ENCODE measurements around the gene WBP1L.
"Not testable (repeated sequence)": the region's sequence is repeated elsewhere in the genome, so short reads cannot be mapped to it uniquely, and the experiment has no call there.

WBP1L gene

GRCh38 chr10:102714621-102715455 lies 28.9 kb upstream of the WBP1L start, which contains the start of gene SFXN2:
SFXN2 (plus strand) TSS chr10:102714636; CDS start chr10:102726637, 12,001 bp downstream.
- TF ChIP-seq ZNF274 (IDR thresholded peaks at IDR 0.05; ENCODE audit: low read depth, low read length): no peak
- H3K4me3 ChIP-seq (ENCODE audit: low read length): peak within 1 kb of the TSS; percentile 89

- TF ChIP-seq ZNF274 (IDR thresholded peaks at IDR 0.05; ENCODE audit: low read depth, low read length): no peak
- peak overlapping the region; percentile 89; the same call in 1 of the 2 replicates for H3K4me3 ChIP-seq (ENCODE audit: low read length)
Observed at GRCh38 chr10:102715880-102716279, 27.9 kb upstream of the WBP1L start.

- H3K4me3 ChIP-seq (ENCODE audit: low read length): not testable (repeated sequence)
Observed at GRCh38 chr10:102716900-102717565, 26.7 kb upstream of the WBP1L start.

GRCh38 chr10:102718220-102718619 lies 25.5 kb upstream of the WBP1L start:
- no peak for TF ChIP-seq ZNF274 (IDR thresholded peaks at IDR 0.05; ENCODE audit: low read depth, low read length)
- H3K4me3 ChIP-seq (ENCODE audit: low read length): no peak overlapping the region

- TF ChIP-seq ZNF274 (IDR thresholded peaks at IDR 0.05; ENCODE audit: low read depth, low read length): no peak
- H3K4me3 ChIP-seq (ENCODE audit: low read length): no peak overlapping the region
Observed at GRCh38 chr10:102720337-102720736, 23.4 kb upstream of the WBP1L start.

- no peak for TF ChIP-seq ZNF274 (IDR thresholded peaks at IDR 0.05; ENCODE audit: low read depth, low read length)
- H3K4me3 ChIP-seq (ENCODE audit: low read length): no peak overlapping the region
Observed at GRCh38 chr10:102720775-102721301, 22.9 kb upstream of the WBP1L start.

GRCh38 chr10:102721954-102722353 lies 21.8 kb upstream of the WBP1L start:
- H3K4me3 ChIP-seq (ENCODE audit: low read length): no peak overlapping the region
- no peak for TF ChIP-seq ZNF274 (IDR thresholded peaks at IDR 0.05; ENCODE audit: low read depth, low read length)

- H3K4me3 ChIP-seq (ENCODE audit: low read length): no peak overlapping the region
- TF ChIP-seq ZNF274 (IDR thresholded peaks at IDR 0.05; ENCODE audit: low read depth, low read length): no peak
Observed at GRCh38 chr10:102723989-102724388, 19.8 kb upstream of the WBP1L start.

GRCh38 chr10:102726274-102726673 lies 17.5 kb upstream of the WBP1L start:
- H3K4me3 ChIP-seq (ENCODE audit: low read length): no peak overlapping the region
- no peak for TF ChIP-seq ZNF274 (IDR thresholded peaks at IDR 0.05; ENCODE audit: low read depth, low read length)

- no peak for TF ChIP-seq ZNF274 (IDR thresholded peaks at IDR 0.05; ENCODE audit: low read depth, low read length)
- no peak overlapping the region for H3K4me3 ChIP-seq (ENCODE audit: low read length)
Observed at GRCh38 chr10:102727037-102727818, 16.5 kb upstream of the WBP1L start.

- H3K4me3 ChIP-seq (ENCODE audit: low read length): no peak overlapping the region
- no peak for TF ChIP-seq ZNF274 (IDR thresholded peaks at IDR 0.05; ENCODE audit: low read depth, low read length)
Observed at GRCh38 chr10:102729029-102730026, 14.4 kb upstream of the WBP1L start.

- TF ChIP-seq ZNF274 (IDR thresholded peaks at IDR 0.05; ENCODE audit: low read depth, low read length): no peak
- no peak overlapping the region for H3K4me3 ChIP-seq (ENCODE audit: low read length)
Observed at GRCh38 chr10:102731222-102731800, 12.4 kb upstream of the WBP1L start.

- no peak overlapping the region for H3K4me3 ChIP-seq (ENCODE audit: low read length)
- no peak for TF ChIP-seq ZNF274 (IDR thresholded peaks at IDR 0.05; ENCODE audit: low read depth, low read length)
Observed at GRCh38 chr10:102732661-102733060, 11.1 kb upstream of the WBP1L start.
